ENCODE results near the gene TMEM201.

Gene TMEM201

GRCh38 chr1:9613625-9614299, 25.1 kb downstream of the TMEM201 start:
- Histone ChIP-seq H3K4me3 (ENCODE audit: low read length) (no peak overlapping the region), H3K9ac (ENCODE audit: low read length) (no peak overlapping the region), H3K9me3 (replicated peaks; ENCODE audit: insufficient read depth, low read length) (no peaks in the 10 kb centered on the region), H3K27ac (ENCODE audit: low read length) (no peak overlapping the region), H3K4me2 (ENCODE audit: low read depth, low read length) (no peak overlapping the region), H3K9me2 (replicated peaks; ENCODE audit: insufficient read depth, low read length) (no peaks in the 10 kb centered on the region), H3K27me3 (replicated peaks; ENCODE audit: insufficient read depth, low read length) (peaks cover 12% of the 10 kb centered on the region), H3K36me3 (replicated peaks; ENCODE audit: insufficient read depth, low read length) (no peaks in the 10 kb centered on the region), H3K4me1 (ENCODE audit: low read length) (no peaks in the 10 kb centered on the region), H3K79me2 (ENCODE audit: low read length) (no peaks in the 10 kb centered on the region), H4K20me1 (ENCODE audit: insufficient read depth, low read length) (no peaks in the 10 kb centered on the region), H2AFZ (ENCODE audit: low read length) (no peak overlapping the region), H3F3A (ENCODE audit: insufficient read depth, low read length) (no peaks in the 10 kb centered on the region)
- DNase-seq: no peak
- no peak for TF ChIP-seq EZH2phosphoT487 (IDR thresholded peaks at IDR 0.05; ENCODE audit: low read length)
- TF ChIP-seq EZH2 (optimal IDR thresholded peaks at IDR 0.05; ENCODE audit: low read depth, low read length): no peak
- no peak for TF ChIP-seq CTCF (IDR thresholded peaks at IDR 0.05; ENCODE audit: low read length)

- Histone ChIP-seq H3K9ac (ENCODE audit: low read length) (no peak overlapping the region), H3F3A (ENCODE audit: insufficient read depth, low read length) (no peaks in the 10 kb centered on the region), H3K79me2 (ENCODE audit: low read length) (no peaks in the 10 kb centered on the region), H4K20me1 (ENCODE audit: insufficient read depth, low read length) (no peaks in the 10 kb centered on the region), H3K27ac (ENCODE audit: low read length) (no peak overlapping the region), H3K4me1 (ENCODE audit: low read length) (no peaks in the 10 kb centered on the region), H3K9me2 (replicated peaks; ENCODE audit: insufficient read depth, low read length) (no peaks in the 10 kb centered on the region), H3K9me3 (replicated peaks; ENCODE audit: insufficient read depth, low read length) (no peaks in the 10 kb centered on the region), H3K4me3 (ENCODE audit: low read length) (no peak overlapping the region), H3K27me3 (replicated peaks; ENCODE audit: insufficient read depth, low read length) (peaks cover 19% of the 10 kb centered on the region), H3K36me3 (replicated peaks; ENCODE audit: insufficient read depth, low read length) (no peaks in the 10 kb centered on the region), H2AFZ (ENCODE audit: low read length) (no peak overlapping the region), H3K4me2 (ENCODE audit: low read depth, low read length) (no peak overlapping the region)
- peak; percentile 42 for DNase-seq
- TF ChIP-seq EZH2 (optimal IDR thresholded peaks at IDR 0.05; ENCODE audit: low read depth, low read length): no peak
- TF ChIP-seq CTCF (IDR thresholded peaks at IDR 0.05; ENCODE audit: low read length): peak; percentile 68
- no peak for TF ChIP-seq EZH2phosphoT487 (IDR thresholded peaks at IDR 0.05; ENCODE audit: low read length)
These were observed 26.8 kb downstream of the TMEM201 start for GRCh38 chr1:9615316-9616063.

GRCh38 chr1:9618909-9619679, 30.4 kb downstream of the TMEM201 start:
- no peak for TF ChIP-seq EZH2 (optimal IDR thresholded peaks at IDR 0.05; ENCODE audit: low read depth, low read length)
- no peak for TF ChIP-seq EZH2phosphoT487 (IDR thresholded peaks at IDR 0.05; ENCODE audit: low read length)
- no peak for TF ChIP-seq CTCF (IDR thresholded peaks at IDR 0.05; ENCODE audit: low read length)
- peaks cover 41% of the 10 kb centered on the region for H3K27me3 ChIP-seq (replicated peaks; ENCODE audit: insufficient read depth, low read length)
- no peak for DNase-seq
- no peaks in the 10 kb centered on the region for H3K9me2 ChIP-seq (replicated peaks; ENCODE audit: insufficient read depth, low read length)
- H3K79me2 ChIP-seq (ENCODE audit: low read length): no peaks in the 10 kb centered on the region
- H3K36me3 ChIP-seq (replicated peaks; ENCODE audit: insufficient read depth, low read length): no peaks in the 10 kb centered on the region
- no peaks in the 10 kb centered on the region for H3K9me3 ChIP-seq (replicated peaks; ENCODE audit: insufficient read depth, low read length)
- no peak overlapping the region for H2AFZ ChIP-seq (ENCODE audit: low read length)
- no peaks in the 10 kb centered on the region for H4K20me1 ChIP-seq (ENCODE audit: insufficient read depth, low read length)
- no peaks in the 10 kb centered on the region for H3F3A ChIP-seq (ENCODE audit: insufficient read depth, low read length)
- H3K4me3 ChIP-seq (ENCODE audit: low read length): no peak overlapping the region
- no peak overlapping the region for H3K4me2 ChIP-seq (ENCODE audit: low read depth, low read length)
- H3K9ac ChIP-seq (ENCODE audit: low read length): no peak overlapping the region
- no peaks in the 10 kb centered on the region for H3K4me1 ChIP-seq (ENCODE audit: low read length)
- no peak overlapping the region for H3K27ac ChIP-seq (ENCODE audit: low read length)

Data from MM.1S (cell line).